HL-60 (cell line): Measurements from ENCODE around the gene KCTD16.

Experiments
- DNase-seq, 2 experiments: peaks; one replicate each; pipeline ENCODE4 v3.0.0-alpha.2; 2010 to 2020; ENCODE audit warnings: low read depth in 1 of 2, low spot score in 1 of 2
- H3K27ac ChIP-seq: fragments of 250-450 bp; sonication (Bioruptor Pico); replicated peaks from 2 replicates; pipeline ENCODE4 v1.5.1; 2020; ENCODE audit warnings: mild to moderate bottlenecking, moderate library complexity
- H3K27me3 ChIP-seq: fragments of 250-450 bp; sonication (Bioruptor Pico); 2 replicates; pipeline ENCODE4 v1.5.1; 2021; ENCODE audit warnings: mild to moderate bottlenecking, moderate library complexity; ENCODE audit not compliant: insufficient read depth, poor library complexity, severe bottlenecking
- H3K4me3 ChIP-seq: replicated peaks from 2 replicates; pipeline ENCODE4 v1.5.1; 2011; ENCODE audit warnings: mild to moderate bottlenecking, control low read depth, low read length; ENCODE audit not compliant: insufficient read depth
- CTCF ChIP-seq: IDR thresholded peaks from one replicate; pipeline ENCODE4 v1.5.1; 2011; ENCODE audit warnings: low read length, control low read depth, inconsistent platforms; ENCODE audit not compliant: insufficient read depth
- GABPA ChIP-seq: IDR thresholded peaks from 2 replicates; pipeline ENCODE4 v1.6.1; 2012; ENCODE audit warnings: low read depth
- POLR2AphosphoS5 ChIP-seq: IDR thresholded peaks from 2 replicates; pipeline ENCODE4 v1.6.1; 2012; ENCODE audit warnings: low read depth
- REST ChIP-seq: IDR thresholded peaks from 2 replicates; pipeline ENCODE4 v1.6.1; 2012; ENCODE audit warnings: low read depth; ENCODE audit not compliant: insufficient replicate concordance
- SPI1 ChIP-seq: IDR thresholded peaks from 2 replicates; pipeline ENCODE4 v1.6.1; 2012; ENCODE audit warnings: low read depth, mild to moderate bottlenecking, borderline replicate concordance

The KCTD16 gene

GRCh38 chr5:144134194-144134826 is 36.4 kb upstream of the KCTD16 start:
- H3K27ac ChIP-seq = peak overlapping the region; percentile 70
- no peaks in the 10 kb centered on the region for H3K27me3 ChIP-seq
- no peak for DNase-seq
- TF ChIP-seq GABPA (no peak), SPI1 (no peak), POLR2AphosphoS5 (no peak), REST (no peak), CTCF (no peak)
- H3K4me3 ChIP-seq = no peak overlapping the region

- peak; percentile 27 to 29 for DNase-seq
- Histone ChIP-seq H3K27me3 (no peaks in the 10 kb centered on the region), H3K4me3 (no peak overlapping the region), H3K27ac (peak overlapping the region; percentile 70)
- no peak for TF ChIP-seq REST
- TF ChIP-seq POLR2AphosphoS5 = no peak
- TF ChIP-seq GABPA = no peak
- no peak for TF ChIP-seq CTCF
These were observed 35.4 kb upstream of the KCTD16 start for GRCh38 chr5:144135113-144135762.

- TF ChIP-seq SPI1 = no peak
- no peak for TF ChIP-seq REST
- no peak for TF ChIP-seq GABPA
- no peaks in the 10 kb centered on the region for H3K27me3 ChIP-seq
- H3K4me3 ChIP-seq = no peak overlapping the region
- no peak for DNase-seq
- no peak overlapping the region for H3K27ac ChIP-seq
These were observed 31.1 kb upstream of the KCTD16 start for GRCh38 chr5:144139586-144139985.
